ENCODE measurements around the gene MAMSTR.

DNA sequence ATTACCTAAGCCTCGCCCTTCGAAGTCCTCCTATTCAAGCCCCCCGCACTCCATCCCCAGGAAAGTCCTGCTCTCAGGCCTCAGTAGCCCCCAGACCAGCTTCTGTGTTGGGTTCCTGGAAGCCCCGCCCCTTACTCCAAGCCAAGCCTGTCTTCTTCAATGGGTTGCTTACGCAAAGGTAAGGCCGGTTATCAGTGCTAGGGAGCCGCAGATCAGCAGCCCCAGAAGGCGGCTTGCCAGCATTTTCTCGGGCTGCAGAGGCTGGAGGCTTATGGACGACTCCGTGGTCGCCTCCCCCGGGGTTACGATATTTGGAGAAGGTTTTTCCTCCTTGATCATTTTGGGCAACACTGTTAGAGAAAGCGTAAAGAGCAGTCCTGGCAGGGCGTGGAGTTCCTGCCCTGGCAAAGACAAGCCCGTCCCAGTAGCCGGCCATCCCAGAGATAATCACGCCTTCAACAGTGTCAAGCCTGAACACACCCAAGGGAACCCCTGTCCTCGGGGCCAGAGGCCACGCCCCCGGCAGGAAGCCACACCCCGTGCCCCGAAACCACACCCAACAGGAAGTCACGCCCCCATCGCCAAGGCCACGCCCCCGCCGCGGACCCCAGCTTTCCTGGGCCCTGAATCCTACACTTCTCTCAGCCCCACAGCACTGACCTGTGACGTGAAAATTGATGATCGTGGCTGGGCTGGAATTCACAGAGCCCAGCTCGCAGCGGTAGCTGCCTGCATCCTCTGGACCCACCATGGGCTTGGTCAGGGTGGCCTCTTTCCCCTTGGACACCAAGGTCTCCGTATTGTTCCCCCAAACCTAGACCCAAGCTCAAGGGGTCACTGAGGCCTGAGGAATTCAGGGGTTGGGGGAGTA, 21.8 kb upstream of the MAMSTR start:
- TF ChIP-seq, protein P1, sequence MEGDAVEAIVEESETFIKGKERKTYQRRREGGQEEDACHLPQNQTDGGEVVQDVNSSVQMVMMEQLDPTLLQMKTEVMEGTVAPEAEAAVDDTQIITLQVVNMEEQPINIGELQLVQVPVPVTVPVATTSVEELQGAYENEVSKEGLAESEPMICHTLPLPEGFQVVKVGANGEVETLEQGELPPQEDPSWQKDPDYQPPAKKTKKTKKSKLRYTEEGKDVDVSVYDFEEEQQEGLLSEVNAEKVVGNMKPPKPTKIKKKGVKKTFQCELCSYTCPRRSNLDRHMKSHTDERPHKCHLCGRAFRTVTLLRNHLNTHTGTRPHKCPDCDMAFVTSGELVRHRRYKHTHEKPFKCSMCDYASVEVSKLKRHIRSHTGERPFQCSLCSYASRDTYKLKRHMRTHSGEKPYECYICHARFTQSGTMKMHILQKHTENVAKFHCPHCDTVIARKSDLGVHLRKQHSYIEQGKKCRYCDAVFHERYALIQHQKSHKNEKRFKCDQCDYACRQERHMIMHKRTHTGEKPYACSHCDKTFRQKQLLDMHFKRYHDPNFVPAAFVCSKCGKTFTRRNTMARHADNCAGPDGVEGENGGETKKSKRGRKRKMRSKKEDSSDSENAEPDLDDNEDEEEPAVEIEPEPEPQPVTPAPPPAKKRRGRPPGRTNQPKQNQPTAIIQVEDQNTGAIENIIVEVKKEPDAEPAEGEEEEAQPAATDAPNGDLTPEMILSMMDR (conservative IDR thresholded peaks at IDR 0.05; ENCODE audit: low read length) = no peak
- no peak for TF ChIP-seq EZH2phosphoT487 (IDR thresholded peaks at IDR 0.05; ENCODE audit: borderline replicate concordance)
